Right lobe of liver (tissue), 4 donors: ENCODE data around the gene PRRX2.

ENCODE experiments used
- POLR2A ChIP-seq: fragments of 450-650 bp; IDR thresholded peaks from one replicate; pipeline ENCODE4 v1.6.1; 2017; ENCODE audit warnings: antibody characterized with exemption, mild to moderate bottlenecking
- TF ChIP-seq, protein P1 (sequence below), 4 donors: fragments of 200-600 bp in 3 of 4; fragments of 450-650 bp in 1 of 4; IDR thresholded peaks; one replicate each; pipeline versions ENCODE4 v1.5.1 to v1.8.0; 2016 to 2022; ENCODE audit warnings: antibody characterized with exemption in 4 of 4, mild to moderate bottlenecking in 2 of 4
- donor health status: DM: no; HTN: no; CAD: no.
- donor health status: DM: no; HTN: no; CAD: no.
- donor health status: DM: no; HTN: yes; CAD: no.

DNA sequence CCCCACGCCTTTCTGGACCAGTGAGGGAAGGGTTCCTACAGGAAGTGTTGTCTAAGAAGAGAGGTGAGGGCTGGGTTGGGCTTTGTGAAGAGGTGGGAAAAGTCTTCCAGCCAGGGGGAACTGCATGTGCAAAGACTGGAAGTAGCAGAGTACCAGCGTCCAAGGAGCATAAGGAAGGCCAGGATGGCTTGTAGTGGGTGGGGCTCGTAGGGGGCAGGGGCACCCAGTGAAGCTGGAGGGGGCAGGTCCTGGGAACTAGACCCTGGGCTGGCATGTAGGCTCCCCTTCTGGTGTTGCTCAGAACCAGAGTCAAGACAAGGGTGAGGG lies 20.4 kb downstream of the PRRX2 start:
- TF ChIP-seq, protein P1, sequence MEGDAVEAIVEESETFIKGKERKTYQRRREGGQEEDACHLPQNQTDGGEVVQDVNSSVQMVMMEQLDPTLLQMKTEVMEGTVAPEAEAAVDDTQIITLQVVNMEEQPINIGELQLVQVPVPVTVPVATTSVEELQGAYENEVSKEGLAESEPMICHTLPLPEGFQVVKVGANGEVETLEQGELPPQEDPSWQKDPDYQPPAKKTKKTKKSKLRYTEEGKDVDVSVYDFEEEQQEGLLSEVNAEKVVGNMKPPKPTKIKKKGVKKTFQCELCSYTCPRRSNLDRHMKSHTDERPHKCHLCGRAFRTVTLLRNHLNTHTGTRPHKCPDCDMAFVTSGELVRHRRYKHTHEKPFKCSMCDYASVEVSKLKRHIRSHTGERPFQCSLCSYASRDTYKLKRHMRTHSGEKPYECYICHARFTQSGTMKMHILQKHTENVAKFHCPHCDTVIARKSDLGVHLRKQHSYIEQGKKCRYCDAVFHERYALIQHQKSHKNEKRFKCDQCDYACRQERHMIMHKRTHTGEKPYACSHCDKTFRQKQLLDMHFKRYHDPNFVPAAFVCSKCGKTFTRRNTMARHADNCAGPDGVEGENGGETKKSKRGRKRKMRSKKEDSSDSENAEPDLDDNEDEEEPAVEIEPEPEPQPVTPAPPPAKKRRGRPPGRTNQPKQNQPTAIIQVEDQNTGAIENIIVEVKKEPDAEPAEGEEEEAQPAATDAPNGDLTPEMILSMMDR (IDR thresholded peaks at IDR 0.05): no peak
- no peak for TF ChIP-seq POLR2A
